NCI-H2196 (cell line): Measurements from ENCODE around the gene TMEM86A.

Experiments
- DNase-seq: peaks from one replicate; lab custom pipeline; 2025; ENCODE audit not compliant: unreplicated experiment; lab: John Stamatoyannopoulos, UW

Gene TMEM86A

GRCh38 chr11:18699848-18700261 is 1.3 kb downstream of the TMEM86A start:
- DNase-seq = no peak

GRCh38 chr11:18700375-18700774 is 1.8 kb downstream of the TMEM86A start:
- DNase-seq = peak; percentile 69

GRCh38 chr11:18700872-18701271 is 2.3 kb downstream of the TMEM86A start:
- DNase-seq = no peak

- DNase-seq = no peak
Measured at GRCh38 chr11:18701614-18702216, 3.1 kb downstream of the TMEM86A start.

- DNase-seq = no peak
Measured at GRCh38 chr11:18703001-18703763, 4.6 kb downstream of the TMEM86A start.

- DNase-seq = no peak
Measured at GRCh38 chr11:18704045-18704645, 5.6 kb downstream of the TMEM86A start.

GRCh38 chr11:18704698-18705097 is 6.1 kb downstream of the TMEM86A start:
- peak; percentile 43 for DNase-seq

GRCh38 chr11:18705651-18706281 is 7.2 kb downstream of the TMEM86A start:
- peak; percentile 42 for DNase-seq

- DNase-seq = peak; percentile 63
Measured at GRCh38 chr11:18706330-18707243, 8.0 kb downstream of the TMEM86A start.

- DNase-seq = no peak
Measured at GRCh38 chr11:18707811-18708340, 9.3 kb downstream of the TMEM86A start.

GRCh38 chr11:18709414-18709813 is 10.8 kb downstream of the TMEM86A start:
- no peak for DNase-seq

- no peak for DNase-seq
Measured at GRCh38 chr11:18710545-18710944, 12.0 kb downstream of the TMEM86A start.

- no peak for DNase-seq
Measured at GRCh38 chr11:18713646-18714442, 15.3 kb downstream of the TMEM86A start.

GRCh38 chr11:18714443-18714780 is 15.8 kb downstream of the TMEM86A start:
- no peak for DNase-seq

- no peak for DNase-seq
Measured at GRCh38 chr11:18715476-18715875, 16.9 kb downstream of the TMEM86A start.

- DNase-seq = no peak
Measured at GRCh38 chr11:18720091-18720807, 21.7 kb downstream of the TMEM86A start.

- peak; percentile 56 for DNase-seq
Measured at GRCh38 chr11:18720808-18721560, 22.4 kb downstream of the TMEM86A start.

GRCh38 chr11:18721561-18722292 is 23.1 kb downstream of the TMEM86A start:
- DNase-seq = peak; percentile 30
